ENCODE results near the gene CAPSL.

DNA sequence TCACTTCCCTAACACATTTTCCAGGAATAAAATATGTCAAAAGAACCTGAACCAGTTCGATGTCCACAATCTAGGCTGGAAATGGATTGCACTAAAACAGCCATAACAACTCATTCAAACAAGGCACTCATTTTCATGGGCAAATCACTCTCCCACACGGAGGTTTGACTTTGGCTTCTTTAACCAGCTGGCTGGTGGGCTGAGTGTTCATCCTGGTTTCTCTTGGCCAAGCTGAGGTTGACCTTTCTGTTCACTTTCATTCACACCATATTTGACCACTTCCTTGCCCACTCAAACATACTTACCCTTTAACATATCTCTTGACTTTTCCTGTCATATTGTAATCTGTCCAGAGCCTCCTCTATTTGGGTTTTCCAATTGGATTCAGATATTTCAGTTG lies 76.3 kb downstream of the CAPSL start:
- TF ChIP-seq, protein P1, sequence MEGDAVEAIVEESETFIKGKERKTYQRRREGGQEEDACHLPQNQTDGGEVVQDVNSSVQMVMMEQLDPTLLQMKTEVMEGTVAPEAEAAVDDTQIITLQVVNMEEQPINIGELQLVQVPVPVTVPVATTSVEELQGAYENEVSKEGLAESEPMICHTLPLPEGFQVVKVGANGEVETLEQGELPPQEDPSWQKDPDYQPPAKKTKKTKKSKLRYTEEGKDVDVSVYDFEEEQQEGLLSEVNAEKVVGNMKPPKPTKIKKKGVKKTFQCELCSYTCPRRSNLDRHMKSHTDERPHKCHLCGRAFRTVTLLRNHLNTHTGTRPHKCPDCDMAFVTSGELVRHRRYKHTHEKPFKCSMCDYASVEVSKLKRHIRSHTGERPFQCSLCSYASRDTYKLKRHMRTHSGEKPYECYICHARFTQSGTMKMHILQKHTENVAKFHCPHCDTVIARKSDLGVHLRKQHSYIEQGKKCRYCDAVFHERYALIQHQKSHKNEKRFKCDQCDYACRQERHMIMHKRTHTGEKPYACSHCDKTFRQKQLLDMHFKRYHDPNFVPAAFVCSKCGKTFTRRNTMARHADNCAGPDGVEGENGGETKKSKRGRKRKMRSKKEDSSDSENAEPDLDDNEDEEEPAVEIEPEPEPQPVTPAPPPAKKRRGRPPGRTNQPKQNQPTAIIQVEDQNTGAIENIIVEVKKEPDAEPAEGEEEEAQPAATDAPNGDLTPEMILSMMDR (IDR thresholded peaks at IDR 0.05): no peak
- TF ChIP-seq POLR2A (IDR thresholded peaks at IDR 0.05) (no peak), EP300 (IDR thresholded peaks at IDR 0.05) (no peak)

Data from ovary (tissue), 3 donors.